NCI-H82 treated with DMSO at 0.1 percent for 48 hours (cell line): ENCODE data around the gene WDFY3.

Experiments used
- DNase-seq: peaks from one replicate; lab custom pipeline; 2025; ENCODE audit not compliant: unreplicated experiment; lab: John Stamatoyannopoulos, UW

Gene WDFY3

GRCh38 chr4:84799318-84799717, 167.2 kb downstream of the WDFY3 start:
- no peak for DNase-seq

- no peak for DNase-seq
Observed at GRCh38 chr4:84796394-84796793, 170.1 kb downstream of the WDFY3 start.

GRCh38 chr4:84792366-84793301, 173.9 kb downstream of the WDFY3 start:
- no peak for DNase-seq

- DNase-seq: no peak
Observed at GRCh38 chr4:84790769-84791565, 175.5 kb downstream of the WDFY3 start.

- DNase-seq: no peak
Observed at GRCh38 chr4:84786478-84786877, 180.0 kb downstream of the WDFY3 start.

- DNase-seq: no peak
Observed at GRCh38 chr4:84782517-84782916, 184.0 kb downstream of the WDFY3 start.

GRCh38 chr4:84780719-84781118, 185.8 kb downstream of the WDFY3 start:
- no peak for DNase-seq

- no peak for DNase-seq
Observed at GRCh38 chr4:84778041-84778440, 188.4 kb downstream of the WDFY3 start.

- DNase-seq: no peak
Observed at GRCh38 chr4:84767168-84767567, 199.3 kb downstream of the WDFY3 start.

- no peak for DNase-seq
Observed at GRCh38 chr4:84753321-84753972, 213.0 kb downstream of the WDFY3 start.

GRCh38 chr4:84751707-84752106, 214.8 kb downstream of the WDFY3 start:
- DNase-seq: no peak

- no peak for DNase-seq
Observed at GRCh38 chr4:84750960-84751283, 215.6 kb downstream of the WDFY3 start.

- peak; percentile 28 for DNase-seq
Observed at GRCh38 chr4:84750260-84750959, 216.1 kb downstream of the WDFY3 start.

- DNase-seq: no peak
Observed at GRCh38 chr4:84740057-84740456, 226.4 kb downstream of the WDFY3 start.

GRCh38 chr4:84738622-84739021, 227.9 kb downstream of the WDFY3 start:
- DNase-seq: no peak

GRCh38 chr4:84737656-84738055, 228.8 kb downstream of the WDFY3 start:
- DNase-seq: no peak

GRCh38 chr4:84734037-84734436, 232.5 kb downstream of the WDFY3 start:
- DNase-seq: no peak

- DNase-seq: no peak
Observed at GRCh38 chr4:84733343-84734033, 233.0 kb downstream of the WDFY3 start.

GRCh38 chr4:84730375-84730774, 236.1 kb downstream of the WDFY3 start:
- no peak for DNase-seq

GRCh38 chr4:84727491-84727890, 239.0 kb downstream of the WDFY3 start:
- DNase-seq: no peak
